ENCODE data around the gene NACAD. TPM values are rescaled to one million over a fixed set of nuclear protein-coding genes. Genes with fewer than 3 reads are reported as not detected.
A peak's percentile ranks its signal among the peaks of the same experiment; 100 is the strongest.
"Not testable (repeated sequence)": the region's sequence is repeated elsewhere in the genome, so short reads cannot be mapped to it uniquely, and the experiment has no call there.

NACAD gene
- total and polyA plus RNA-seq, 8 donors, result 0.31 to 3.5 (median 1.2) TPM

- H3K9me3 ChIP-seq, result no peaks in the 10 kb centered on the region
- no peaks in the 10 kb centered on the region for H3K4me1 ChIP-seq
- H3K4me3 ChIP-seq, result no peak overlapping the region
- intact Hi-C loops (cut with DNase I), result no loop called here
- no peak for FAIRE-seq
- TF ChIP-seq CTCF (IDR thresholded peaks at IDR 0.05), result no peak
- 56 to 61% methylated on average over 1 of the region's 1 CpG for WGBS, 2 donors
- no peak for DNase-seq
- ATAC-seq, result no peak
- no peaks in the 10 kb centered on the region for H3K36me3 ChIP-seq
- H3K27ac ChIP-seq, result no peak overlapping the region
- H3K27me3 ChIP-seq, result no peaks in the 10 kb centered on the region
These were observed 27.3 kb upstream of the NACAD start for GRCh38 chr7:45116048-45116447.

GRCh38 chr7:45114926-45115325 is 26.2 kb upstream of the NACAD start:
- FAIRE-seq (no peak), ATAC-seq (no peak), DNase-seq (no peak)
- TF ChIP-seq CTCF (IDR thresholded peaks at IDR 0.05), result no peak
- intact Hi-C loops (cut with DNase I), result no loop called here
- Histone ChIP-seq H3K36me3 (no peaks in the 10 kb centered on the region), H3K27ac (no peak overlapping the region), H3K4me3 (no peak overlapping the region), H3K27me3 (no peaks in the 10 kb centered on the region), H3K4me1 (peaks cover 0 to 8% (median 0%) of the 10 kb centered on the region in 3 donors), H3K9me3 (no peaks in the 10 kb centered on the region)

- ATAC-seq; DNase-seq; H3K27ac ChIP-seq; H3K36me3 ChIP-seq; H3K27me3 ChIP-seq; H3K4me3 ChIP-seq; H3K9me3 ChIP-seq; H3K4me1 ChIP-seq; intact Hi-C loops (cut with DNase I); FAIRE-seq: not testable (repeated sequence)
- WGBS, 2 donors, result 72 to 77% methylated on average over 1 of the region's 1 CpG
These were observed 25.5 kb upstream of the NACAD start for GRCh38 chr7:45114257-45114656.

GRCh38 chr7:45112648-45113047 is 23.9 kb upstream of the NACAD start:
- H3K27ac ChIP-seq, result no peak overlapping the region
- no peak for TF ChIP-seq CTCF (IDR thresholded peaks at IDR 0.05)
- 84 to 94% methylated on average over 1 of the region's 1 CpG for WGBS, 2 donors
- peaks cover 0 to 15% (median 10%) of the 10 kb centered on the region in 3 donors for H3K36me3 ChIP-seq
- peaks cover 0 to 15% (median 0%) of the 10 kb centered on the region in 3 donors for H3K4me1 ChIP-seq
- DNase-seq (no peak), ATAC-seq (no peak), FAIRE-seq (no peak)
- intact Hi-C loops (cut with DNase I), result no loop called here
- H3K9me3 ChIP-seq, result no peaks in the 10 kb centered on the region
- H3K27me3 ChIP-seq, result no peaks in the 10 kb centered on the region
- H3K4me3 ChIP-seq, result peak overlapping the region in 1 of 4 donors; percentile 90

GRCh38 chr7:45111298-45112223 is 22.8 kb upstream of the NACAD start, which contains the start of gene TBRG4:
TBRG4 (minus strand) TSS chr7:45111697; CDS start chr7:45109237, 2,460 bp downstream.
- ATAC-seq (peak; percentile 98 to 100 (median 99)), DNase-seq (peak; percentile 90 to 97 (median 94)), FAIRE-seq (no peak)
- no peaks in the 10 kb centered on the region for H3K9me3 ChIP-seq
- H3K27ac ChIP-seq, result peak within 1 kb of the TSS; percentile 85 to 95 (median 91)
- intact Hi-C loops (cut with DNase I), result no loop called here
- peak within 1 kb of the TSS; percentile 65 to 90 (median 76) for H3K4me3 ChIP-seq
- no peaks in the 10 kb centered on the region for H3K27me3 ChIP-seq
- H3K36me3 ChIP-seq, result peaks cover 0 to 26% (median 18%) of the 10 kb centered on the region in 3 donors
- no peak for TF ChIP-seq CTCF (IDR thresholded peaks at IDR 0.05)
- peaks cover 0 to 15% (median 0%) of the 10 kb centered on the region in 3 donors for H3K4me1 ChIP-seq
- WGBS, 2 donors, result 0% methylated on average over 64 of the region's 64 CpGs

All from pancreas (tissue), 10 donors.